ENCODE results near the gene RAB34.

DNA sequence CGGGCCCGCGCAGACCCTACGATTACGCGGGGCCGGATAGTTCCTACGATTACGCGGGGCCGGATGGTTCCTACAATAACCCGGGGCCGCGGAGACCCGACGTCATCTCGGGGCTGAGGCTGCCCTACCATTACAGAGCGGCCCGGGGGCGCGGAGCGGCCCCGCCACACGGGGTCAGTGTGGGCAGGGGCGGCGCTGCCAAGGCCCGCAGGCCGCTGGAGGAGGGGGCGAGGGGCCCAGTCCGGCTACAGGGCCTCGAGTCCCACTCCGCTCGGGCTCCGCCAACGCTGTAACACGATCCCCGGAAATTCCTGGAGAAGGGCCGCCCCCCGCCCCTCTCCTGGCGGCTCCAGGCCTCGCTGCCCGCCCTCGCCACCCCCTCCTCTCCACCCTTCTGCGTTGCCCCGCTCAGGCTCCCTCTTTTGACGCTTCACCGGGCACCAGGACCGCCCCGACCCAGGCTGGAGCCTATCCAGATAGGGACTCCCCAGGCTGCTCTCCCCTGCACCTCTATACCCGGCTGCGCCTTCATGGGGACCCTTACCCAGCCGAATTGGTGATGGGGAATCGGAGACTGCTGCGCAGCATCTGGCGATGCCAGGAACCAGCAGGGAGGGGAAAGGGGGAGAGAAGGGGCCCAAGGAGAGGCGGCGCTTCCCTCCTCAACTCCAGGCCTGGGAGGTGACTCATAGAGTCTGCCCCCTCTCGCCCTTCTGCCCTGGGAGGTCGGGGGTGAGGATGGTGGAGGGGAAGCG is at the start of gene RAB34:
- TF ChIP-seq EZH2 (IDR thresholded peaks at IDR 0.05; ENCODE audit: borderline replicate concordance, insufficient read depth, low read depth, low read length, poor library complexity, severe bottlenecking) = no peak
- TF ChIP-seq, protein P1, sequence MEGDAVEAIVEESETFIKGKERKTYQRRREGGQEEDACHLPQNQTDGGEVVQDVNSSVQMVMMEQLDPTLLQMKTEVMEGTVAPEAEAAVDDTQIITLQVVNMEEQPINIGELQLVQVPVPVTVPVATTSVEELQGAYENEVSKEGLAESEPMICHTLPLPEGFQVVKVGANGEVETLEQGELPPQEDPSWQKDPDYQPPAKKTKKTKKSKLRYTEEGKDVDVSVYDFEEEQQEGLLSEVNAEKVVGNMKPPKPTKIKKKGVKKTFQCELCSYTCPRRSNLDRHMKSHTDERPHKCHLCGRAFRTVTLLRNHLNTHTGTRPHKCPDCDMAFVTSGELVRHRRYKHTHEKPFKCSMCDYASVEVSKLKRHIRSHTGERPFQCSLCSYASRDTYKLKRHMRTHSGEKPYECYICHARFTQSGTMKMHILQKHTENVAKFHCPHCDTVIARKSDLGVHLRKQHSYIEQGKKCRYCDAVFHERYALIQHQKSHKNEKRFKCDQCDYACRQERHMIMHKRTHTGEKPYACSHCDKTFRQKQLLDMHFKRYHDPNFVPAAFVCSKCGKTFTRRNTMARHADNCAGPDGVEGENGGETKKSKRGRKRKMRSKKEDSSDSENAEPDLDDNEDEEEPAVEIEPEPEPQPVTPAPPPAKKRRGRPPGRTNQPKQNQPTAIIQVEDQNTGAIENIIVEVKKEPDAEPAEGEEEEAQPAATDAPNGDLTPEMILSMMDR (IDR thresholded peaks at IDR 0.05) = no peak
